HG03159 (cell line): ENCODE measurements around the gene TRPV4.

Experiments
- ATAC-seq: cut with Tn5 transposase; IDR thresholded peaks from one replicate; pipeline ENCODE4 v1.9.1; 2021; ENCODE audit warnings: mild to moderate bottlenecking, moderate library complexity; ENCODE audit not compliant: unreplicated experiment

The TRPV4 gene

DNA sequence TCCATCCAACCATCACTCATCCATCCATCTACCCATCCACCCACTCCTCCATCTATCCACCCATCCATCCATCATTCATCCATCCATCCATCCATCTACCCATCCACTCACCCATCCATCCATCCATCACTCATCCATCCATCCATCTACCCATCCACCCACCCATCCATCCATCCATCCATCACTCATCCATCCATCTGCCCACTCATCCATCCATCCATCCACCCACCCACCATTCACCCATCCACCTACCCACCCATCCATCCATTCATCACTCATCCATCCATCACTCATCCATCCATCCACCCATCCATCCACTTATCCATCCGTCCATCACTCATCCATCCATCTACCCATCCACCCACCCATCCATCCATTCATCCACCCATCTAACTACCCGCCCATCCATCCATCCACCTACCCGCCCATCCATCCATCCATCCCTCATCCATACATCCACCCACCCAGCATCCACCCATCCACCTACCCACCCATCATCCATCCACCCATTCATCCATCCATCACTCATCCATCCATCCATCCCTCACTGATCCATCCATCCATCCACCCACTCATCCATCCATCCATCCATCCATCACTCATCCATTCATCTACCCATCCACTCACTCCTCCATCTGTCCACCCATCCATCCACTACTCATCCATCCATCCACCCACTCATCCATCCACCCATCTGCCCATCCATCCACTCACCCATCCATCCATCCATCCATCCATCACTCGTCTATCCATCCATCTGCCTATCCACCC, 24.1 kb downstream of the TRPV4 start:
- ATAC-seq, result no peak

DNA sequence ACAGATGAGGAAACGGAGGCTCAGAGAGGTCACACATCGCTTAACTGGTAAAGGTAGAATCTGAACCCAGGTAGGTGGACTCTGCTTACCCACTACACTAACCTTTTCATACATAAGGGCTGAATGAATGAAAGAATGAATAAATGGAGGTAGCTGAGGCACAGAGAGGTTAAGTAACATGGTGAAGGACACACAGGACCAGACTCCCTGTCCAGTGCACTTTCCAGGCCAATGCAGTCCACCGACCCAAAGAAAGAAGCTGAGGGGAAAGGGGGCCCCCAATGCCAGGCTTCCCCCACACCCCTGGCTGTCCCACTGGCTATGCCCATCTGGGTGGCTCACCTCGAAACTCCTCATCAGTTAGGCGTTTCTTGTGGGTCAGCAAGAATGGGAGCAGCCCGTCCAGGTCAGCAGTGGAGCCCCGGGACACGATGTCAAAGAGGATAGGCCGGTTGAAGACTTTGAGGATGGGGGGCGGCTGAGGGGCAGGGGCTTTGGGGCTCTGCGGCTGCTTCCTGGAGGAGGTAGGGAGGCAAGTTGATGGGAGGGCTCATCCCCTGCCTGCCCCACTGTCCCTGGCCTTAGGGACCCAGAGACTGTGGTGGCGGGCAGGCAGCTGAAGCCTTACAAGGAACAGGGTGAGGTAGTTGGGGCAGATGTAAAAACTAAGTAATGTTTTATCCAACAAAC, 25.1 kb downstream of the TRPV4 start:
- ATAC-seq, result no peak

DNA sequence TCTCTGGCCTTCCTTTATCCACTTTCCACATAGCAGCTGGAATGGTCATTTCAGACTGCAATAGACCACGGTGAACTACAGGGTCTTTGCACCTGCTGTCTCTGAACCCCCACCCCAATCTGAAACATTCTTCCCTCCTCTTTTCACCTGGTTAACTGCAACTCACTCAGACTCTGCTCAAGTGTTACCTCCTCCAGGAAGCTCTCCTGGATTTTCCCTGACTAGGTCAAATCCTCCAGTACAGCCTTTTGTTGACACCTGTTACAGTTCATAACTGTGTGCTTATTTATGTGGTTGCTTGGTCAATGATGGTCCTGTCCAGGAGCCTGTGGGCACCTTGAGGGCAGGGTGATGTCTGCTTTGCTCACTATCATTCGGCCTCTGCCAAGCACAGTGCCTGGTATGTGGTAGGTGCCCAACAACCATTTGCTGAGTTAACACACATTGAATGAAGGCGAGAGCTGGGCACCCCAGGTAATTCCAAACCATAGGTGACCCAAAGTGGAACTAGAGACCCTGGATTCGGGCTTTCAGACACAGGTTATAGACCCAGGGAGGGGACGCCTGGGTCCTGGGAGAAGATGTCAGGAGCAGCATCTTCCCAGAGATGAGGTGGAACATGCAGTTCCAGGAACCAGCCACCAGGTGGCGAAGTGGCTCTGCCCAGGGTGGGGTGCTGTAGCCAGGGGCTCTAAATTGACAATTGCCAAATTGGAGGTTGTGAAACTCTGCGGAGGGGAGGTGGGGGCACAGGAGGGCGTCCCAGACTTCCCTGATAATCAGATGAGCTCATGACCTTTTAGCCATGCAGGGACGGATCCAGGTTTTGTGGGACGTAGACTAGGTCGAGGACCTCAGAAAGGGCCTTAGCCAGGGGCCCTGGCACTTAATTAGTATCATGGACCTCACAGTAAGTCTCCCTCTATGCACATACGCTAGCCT, 28.1 kb downstream of the TRPV4 start:
- ATAC-seq, result no peak

DNA sequence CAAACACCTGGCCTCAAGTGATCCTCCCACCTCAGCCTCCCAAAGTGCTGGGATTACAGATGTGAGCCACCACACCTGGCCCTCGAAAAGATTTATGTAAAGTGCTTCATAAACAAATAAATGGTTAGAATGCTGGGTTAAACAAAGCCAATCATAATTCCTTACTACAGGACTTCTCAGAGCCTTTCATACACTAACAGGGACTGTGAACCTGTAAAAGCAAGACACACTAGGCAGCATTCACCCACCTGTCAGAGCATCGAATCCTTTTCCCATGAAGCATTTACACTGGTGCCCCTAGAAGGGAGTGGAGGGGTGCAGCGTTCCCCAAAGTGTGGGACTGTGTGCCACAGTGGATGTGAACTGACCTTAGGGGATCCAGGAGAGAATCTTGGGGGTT, 29.5 kb downstream of the TRPV4 start:
- no peak for ATAC-seq

DNA sequence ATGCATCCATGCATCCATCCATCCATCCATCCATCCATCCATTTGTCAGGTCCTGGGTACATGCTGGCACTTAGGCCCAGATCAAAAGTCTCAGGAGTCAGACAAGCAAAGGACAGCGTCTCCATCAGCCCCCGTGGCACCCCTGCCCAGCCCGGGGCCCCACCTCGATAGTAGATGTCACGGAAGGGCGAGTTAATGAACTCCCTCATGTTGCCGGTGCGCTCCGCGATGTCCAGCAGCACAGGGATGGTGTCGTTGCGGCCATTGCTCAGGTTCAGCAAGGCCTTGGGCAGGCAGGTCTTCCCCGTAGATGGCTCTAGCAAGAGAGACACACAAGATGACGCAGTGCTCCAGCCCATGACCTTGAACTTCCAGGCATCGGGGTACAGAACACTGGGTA, 30.4 kb downstream of the TRPV4 start:
- ATAC-seq, result no peak

DNA sequence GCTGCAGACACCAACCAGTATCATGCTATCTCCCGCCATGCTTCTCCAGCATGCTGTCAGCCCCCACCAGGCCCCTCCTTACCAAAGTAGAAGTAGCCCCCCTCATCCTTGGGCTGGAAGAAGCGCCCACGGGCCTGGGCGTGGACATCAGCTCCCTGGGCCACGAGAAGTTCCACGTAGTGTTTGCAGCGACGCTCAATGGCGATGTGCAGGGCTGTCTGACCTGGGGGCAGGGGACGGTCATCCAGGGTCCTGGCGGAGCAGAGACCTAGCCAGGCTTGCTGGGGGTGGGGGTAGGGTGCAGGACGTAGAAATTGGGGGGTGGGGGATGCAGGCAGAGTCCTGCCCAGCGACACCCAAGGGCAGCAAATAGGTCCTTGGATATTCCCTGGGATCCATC, 32.7 kb downstream of the TRPV4 start:
- ATAC-seq, result no peak

DNA sequence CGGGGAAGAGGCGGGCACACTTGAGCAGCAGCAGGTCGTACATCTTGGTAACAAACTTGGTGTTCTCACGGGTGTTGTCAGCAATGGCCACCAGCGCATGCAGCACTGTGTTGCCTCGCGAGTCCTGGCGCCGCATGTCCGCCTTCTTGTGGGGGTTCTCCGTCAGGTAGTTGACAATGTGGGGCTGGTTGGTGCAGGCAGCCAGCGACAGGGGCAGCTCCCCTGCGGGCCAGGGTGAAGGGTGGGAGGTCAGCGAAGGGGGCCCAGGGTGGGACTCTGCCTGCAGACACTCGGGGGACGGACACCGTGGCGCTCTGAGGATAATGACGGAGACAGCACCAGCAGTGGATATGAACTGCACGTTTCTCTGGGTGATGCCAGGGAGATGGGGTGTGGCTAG, 34.5 kb downstream of the TRPV4 start:
- no peak for ATAC-seq

DNA sequence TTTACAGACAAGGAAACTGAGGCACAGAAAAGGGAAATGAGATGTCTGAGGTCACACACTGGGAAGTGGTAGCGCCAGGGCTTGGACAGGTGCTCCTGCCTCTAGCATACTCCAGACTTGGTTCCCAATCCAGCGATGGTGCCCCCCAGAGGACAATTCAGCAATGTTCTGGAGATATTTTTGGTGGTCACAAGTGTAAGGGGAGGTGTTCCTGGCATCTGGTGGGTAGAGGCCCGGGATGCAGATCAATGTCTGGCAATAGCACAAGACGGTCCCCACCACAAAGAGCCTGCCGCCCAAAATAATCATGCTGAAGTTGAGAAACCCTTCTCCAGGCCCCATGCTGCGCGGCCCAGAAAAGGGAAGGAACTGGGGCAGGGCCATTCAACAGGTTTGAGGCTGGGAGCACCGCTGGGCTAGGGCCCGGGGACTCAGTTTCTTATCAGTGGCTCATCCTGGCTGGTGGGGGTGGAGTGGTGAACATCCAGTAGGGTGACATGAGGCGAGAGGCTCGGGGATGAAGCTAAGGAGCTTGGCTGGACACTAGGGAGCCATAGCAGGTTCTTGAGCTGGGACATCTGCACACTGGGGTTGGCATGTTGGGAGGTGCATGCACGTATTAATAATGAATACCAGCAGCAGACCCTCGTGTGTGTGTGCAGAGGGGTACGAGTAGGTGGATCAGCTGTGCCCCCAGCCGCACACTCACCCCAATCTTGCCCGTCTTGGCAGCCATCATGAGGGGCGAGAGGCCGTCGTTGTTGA, 35.1 kb downstream of the TRPV4 start:
- no peak for ATAC-seq

DNA sequence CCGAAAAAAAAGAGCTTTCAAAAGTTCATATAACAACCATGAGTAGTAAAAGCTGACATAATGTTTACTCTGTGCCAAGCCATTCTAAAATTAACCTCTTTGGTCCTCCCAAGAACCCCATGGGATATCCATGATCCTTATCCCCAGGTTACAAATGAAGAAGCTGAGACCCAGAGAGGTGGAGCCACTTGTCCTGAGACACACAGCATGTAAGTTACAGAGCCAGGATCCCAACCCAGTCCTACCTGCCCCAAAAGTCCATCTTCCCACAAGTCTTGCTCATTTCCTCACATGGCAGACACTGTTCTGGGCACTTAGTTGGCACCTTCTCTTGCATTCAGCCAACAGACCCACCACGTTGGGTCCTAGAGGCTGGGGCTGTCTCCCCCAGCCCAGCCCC, 37.1 kb downstream of the TRPV4 start:
- ATAC-seq, result no peak

DNA sequence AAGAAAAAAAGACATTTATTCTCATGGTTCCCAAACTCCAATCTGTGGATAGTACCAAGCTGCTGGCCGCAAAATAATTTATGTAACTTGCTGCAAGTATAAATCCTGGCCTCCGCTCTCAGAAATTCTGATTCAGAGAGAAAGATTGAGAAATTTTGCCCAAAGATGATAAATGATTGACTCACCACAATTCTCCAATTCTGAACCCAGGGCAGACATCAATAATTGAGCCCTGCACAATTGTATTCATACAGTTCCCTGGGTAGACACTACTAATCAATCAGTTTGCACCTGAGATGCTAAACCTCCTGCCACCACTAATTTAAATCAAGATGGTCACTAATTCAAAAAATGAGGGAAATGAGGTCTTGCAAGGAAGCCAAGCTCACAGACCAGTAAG, 38.2 kb downstream of the TRPV4 start:
- ATAC-seq, result no peak

DNA sequence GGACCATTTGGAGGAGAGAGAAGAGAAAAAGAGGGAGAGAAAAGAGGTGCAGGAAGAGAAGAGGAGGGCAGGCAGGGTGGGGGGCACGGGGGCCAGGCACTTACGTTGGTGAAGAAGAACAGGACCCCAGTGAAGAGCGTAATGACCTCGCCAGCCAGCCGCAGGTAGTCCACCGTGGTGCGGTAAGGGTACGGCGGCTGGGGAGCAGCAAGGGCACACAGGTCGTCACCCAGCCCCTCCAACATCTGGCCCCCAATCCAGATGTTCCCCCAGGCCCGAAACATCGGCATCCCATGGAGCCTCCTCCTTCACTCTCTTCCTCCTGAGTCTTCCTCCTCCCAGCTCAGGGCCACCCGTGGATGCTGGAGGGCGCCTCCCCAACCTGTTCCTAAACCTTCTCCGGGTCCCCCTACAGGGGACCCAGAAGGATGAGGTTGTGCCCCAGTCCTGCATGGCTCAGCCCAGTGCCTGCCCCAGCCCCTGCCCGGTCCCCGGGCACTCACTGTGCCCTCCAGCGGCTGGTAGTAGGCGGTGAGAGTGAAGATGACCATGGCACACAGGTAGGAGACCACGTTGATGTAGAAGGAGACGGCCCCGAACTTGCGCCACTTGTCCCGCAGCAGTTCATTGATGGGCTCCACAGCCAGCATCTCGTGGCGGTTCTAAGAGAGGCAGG, 39.2 kb downstream of the TRPV4 start:
- ATAC-seq, result no peak

DNA sequence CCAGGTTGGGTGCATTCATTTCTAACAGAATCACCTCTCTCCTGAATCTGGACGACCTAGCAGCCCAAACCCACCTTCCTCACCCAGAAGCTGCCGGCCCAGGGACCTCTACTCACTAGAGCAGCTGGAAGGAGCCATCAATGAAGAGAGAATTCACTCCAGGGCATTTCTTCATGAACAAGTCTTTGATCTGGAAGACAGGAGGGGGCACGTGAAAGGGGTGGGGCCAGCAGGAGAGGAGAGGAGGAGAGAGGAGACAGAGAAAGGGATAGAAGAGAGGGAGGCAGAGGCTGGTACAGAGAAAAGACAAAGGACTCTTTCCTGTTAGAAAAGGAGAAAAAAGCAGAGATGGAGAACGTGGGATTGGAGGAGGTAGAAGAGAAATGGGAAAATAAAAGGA, 39.8 kb downstream of the TRPV4 start:
- no peak for ATAC-seq

DNA sequence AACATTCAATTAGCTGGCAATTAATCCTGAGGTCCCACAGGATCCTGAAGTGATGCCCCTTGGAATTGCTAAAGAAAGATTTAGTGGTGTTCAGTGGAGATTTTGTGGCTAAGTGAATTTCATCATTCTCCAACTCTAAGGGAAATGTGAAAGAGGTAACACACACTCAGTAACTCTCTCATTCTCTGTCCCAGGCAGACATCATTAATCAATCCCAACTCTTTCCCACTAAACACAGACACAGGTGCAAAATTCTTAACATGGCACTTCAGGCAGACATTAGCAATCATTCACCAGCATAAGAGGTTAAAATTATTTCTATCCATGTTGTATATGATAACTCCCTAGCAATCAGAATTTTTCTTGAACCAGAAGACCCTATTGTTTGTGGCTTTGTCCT, 40.2 kb downstream of the TRPV4 start:
- ATAC-seq, result no peak

DNA sequence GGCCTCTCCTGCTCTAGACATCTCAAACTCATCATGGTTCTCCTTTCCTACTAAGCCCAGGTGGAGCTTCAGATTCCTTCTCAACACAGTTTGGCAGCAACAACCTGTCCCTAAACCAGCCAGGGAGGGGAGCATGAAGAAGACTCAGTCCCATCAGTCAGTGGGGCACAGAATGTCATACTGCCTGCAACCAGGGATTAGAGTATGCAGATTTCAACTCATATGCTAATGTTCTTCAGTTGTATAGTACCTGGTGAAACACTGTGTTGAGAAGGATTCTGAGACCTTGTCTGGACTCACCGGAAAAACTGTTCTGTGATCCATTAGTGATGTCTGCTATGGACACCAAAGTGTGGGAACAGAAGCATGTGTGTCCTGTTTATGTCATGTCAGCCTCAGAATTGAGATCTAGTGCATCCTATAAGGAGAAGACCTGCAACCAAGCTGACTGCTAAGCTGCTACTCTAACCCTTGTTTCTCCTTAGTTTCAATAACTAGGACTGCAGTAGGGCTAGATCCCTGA, 43.6 kb downstream of the TRPV4 start:
- no peak for ATAC-seq

DNA sequence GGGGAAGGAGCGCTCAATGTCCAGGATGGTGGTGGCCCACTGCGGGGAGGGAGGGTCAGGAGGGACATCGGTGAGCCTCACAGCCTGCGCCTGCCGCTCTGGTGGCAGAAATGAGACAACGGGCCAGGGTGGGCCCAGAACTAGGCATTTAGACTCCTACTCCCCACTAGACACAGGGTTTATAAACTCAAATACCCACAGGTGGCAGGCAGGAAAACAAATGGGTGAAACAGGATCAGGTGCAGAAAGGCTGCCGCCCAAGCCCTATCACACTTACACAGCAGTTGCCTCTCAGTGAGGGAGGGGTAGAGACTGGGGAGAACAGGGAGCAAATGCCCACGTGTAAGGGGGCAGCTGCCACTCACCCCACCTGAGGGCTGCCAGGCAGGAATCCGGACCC, 46.4 kb downstream of the TRPV4 start:
- ATAC-seq, result no peak

DNA sequence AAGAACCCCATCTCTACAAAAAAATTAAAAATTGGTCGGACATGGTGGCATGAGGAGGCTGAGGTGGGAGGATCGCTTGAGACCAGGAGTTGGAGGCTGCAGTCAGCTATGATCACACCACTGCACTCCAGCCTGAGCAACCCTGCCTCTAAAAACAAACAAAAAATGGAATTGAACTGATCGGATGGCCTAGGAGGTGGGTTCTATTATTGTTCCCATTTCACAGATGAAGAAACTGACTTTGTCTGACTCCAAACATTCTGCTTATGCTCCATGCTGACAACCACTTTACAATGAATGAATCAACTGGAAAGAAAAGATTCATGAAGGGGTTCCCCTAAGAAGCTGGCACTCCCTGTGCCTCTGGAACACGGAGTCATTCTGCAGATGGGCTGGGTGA, 47.3 kb downstream of the TRPV4 start:
- ATAC-seq, result no peak

DNA sequence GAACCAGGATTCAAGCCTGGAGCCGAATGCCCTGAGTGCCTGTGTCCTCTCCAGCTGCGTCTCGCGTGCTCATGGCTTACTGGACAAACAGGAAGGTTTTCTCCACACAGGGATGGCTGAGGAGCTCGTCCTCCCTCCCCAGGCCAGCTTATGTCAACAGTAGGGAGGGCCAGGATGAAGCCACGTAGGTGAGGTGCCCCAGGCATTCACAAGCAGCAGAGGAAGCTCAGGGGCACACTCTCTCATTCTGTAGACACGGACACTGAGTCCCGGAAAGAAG, 49.3 kb downstream of the TRPV4 start:
- ATAC-seq, result no peak

DNA sequence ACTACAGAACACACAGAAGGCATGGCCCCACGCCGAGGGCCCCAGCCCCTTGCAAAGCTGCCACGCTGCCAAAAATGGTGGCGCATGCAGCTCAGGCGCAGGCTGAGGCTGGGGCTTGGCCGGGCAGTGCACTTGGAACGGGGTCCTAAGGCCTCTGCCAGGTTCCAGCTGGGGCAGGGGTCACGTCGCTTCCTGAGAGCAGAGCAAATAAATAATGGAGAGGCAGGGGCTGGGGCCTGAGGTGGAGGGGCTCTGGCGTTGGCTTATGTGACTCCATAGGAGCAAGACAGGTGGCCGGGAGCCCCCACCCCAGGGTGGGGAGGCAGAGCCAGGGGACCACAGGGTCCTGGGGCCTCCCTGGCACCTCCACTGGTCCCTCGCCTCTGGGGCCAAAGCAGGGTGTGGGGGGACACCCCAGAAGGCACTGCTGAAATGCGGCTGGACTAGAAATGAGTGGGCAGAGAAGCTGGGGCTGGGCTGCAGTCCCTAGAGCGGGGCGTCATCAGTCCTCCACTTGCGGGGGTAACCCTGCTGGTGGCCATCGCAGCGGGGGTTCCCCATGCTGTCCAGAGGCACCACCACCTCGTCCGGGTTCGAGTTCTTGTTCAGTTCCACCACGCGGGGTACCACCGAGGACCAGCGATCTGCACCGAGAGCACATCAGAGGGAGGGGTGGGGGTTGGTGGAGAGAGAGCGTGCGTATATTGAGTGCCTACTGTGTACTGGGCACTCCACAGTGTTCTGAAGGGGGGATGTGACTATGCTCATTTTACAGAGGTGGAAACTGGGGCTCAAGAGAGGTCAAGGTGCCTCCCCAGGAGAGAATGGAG, 49.8 kb downstream of the TRPV4 start:
- ATAC-seq, result no peak

DNA sequence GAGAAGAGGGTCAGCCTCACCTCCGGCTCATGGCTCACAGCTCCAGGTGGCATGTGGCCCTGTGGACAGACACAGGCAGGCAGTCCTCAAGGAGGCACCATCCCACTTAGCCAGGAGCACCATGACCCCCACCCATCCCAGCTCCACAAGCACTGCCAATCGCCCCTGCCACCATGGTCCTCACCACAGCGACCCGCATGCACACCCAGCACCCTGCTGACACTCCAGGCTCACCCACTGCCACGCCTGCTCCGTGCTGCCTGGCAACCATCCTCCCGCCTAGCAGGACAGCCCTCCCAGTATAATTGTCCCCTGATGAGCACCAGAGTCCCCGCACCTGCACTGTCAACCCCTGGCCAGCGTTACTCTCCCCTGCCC, 50.9 kb downstream of the TRPV4 start:
- ATAC-seq, result no peak
